Measurements from ENCODE around the gene RAET1G.

GRCh38 chr6:149925253-149925973, 2.5 kb upstream of the RAET1G start:
- TF ChIP-seq MZF1 (CRISPR knock-in tag; IDR thresholded peaks at IDR 0.05; ENCODE audit: borderline replicate concordance): no peak
- no peak for TF ChIP-seq BHLHE40 (IDR thresholded peaks at IDR 0.05; ENCODE audit: low read length)
- TF ChIP-seq CTCF (CRISPR knock-in tag; IDR thresholded peaks at IDR 0.05): no peak
